CD8-positive, alpha-beta memory T cell (primary cell): Measurements from ENCODE around the gene CADM4. TPM values are rescaled to one million over a fixed set of nuclear protein-coding genes. Genes with fewer than 3 reads are reported as not detected.

Experiments
- CTCF ChIA-PET: fragments of 350-600 bp; sonication (Branson Sonifier 250); formaldehyde crosslinking; loops from one replicate; lab custom pipeline; 2021; ENCODE audit warnings: antibody characterized with exemption; lab: Charles Lee
- POLR2A ChIA-PET: fragments of 350-600 bp; sonication (Branson Sonifier 250); formaldehyde crosslinking; loops from one replicate; lab custom pipeline; 2021; ENCODE audit warnings: antibody characterized with exemption; lab: Charles Lee
- DNase-seq, 5 donors: peaks; one replicate each; pipeline versions ENCODE4 v3.0.0 to v3.0.0-alpha.2; 2020 to 2022; ENCODE audit warnings: mixed read lengths in 1 of 5
- H3K27ac ChIP-seq: one replicate; pipeline ENCODE4 v1.7.0; 2013; ENCODE audit warnings: low read depth, mild to moderate bottlenecking, low read length, moderate library complexity
- H3K27me3 ChIP-seq: 2 replicates; pipeline ENCODE4 v1.7.0; 2013; ENCODE audit warnings: low read length, mild to moderate bottlenecking; ENCODE audit not compliant: insufficient read depth, poor library complexity, severe bottlenecking
- H3K36me3 ChIP-seq: 2 replicates; pipeline ENCODE4 v1.7.0; 2013; ENCODE audit warnings: mild to moderate bottlenecking, low read length, moderate library complexity; ENCODE audit not compliant: insufficient read depth
- H3K4me1 ChIP-seq: 2 replicates; pipeline ENCODE4 v1.7.0; 2013; ENCODE audit warnings: mild to moderate bottlenecking, low read length, moderate library complexity; ENCODE audit not compliant: insufficient read depth
- H3K4me3 ChIP-seq: 2 replicates; pipeline ENCODE4 v1.7.0; 2013; ENCODE audit warnings: mild to moderate bottlenecking, low read length
- H3K9me3 ChIP-seq: 2 replicates; pipeline ENCODE4 v1.7.0; 2013; ENCODE audit warnings: mild to moderate bottlenecking, low read length
- H3K27ac Mint-ChIP-seq, 8 donors: one replicate each; pipeline ENCODE4 v1.8.0; 2020 to 2021; ENCODE audit warnings: mixed read lengths in 8 of 8, mild to moderate bottlenecking in 6 of 8, inconsistent platforms in 3 of 8, moderate library complexity in 3 of 8
- H3K27me3 Mint-ChIP-seq, 2 donors: one replicate each; pipeline ENCODE4 v1.8.0; 2020 to 2021; ENCODE audit warnings: mixed read lengths in 2 of 2, mild to moderate bottlenecking in 1 of 2, moderate library complexity in 1 of 2
- H3K36me3 Mint-ChIP-seq, 3 donors: one replicate each; pipeline ENCODE4 v1.8.0; 2020 to 2021; ENCODE audit warnings: mixed read lengths in 3 of 3, inconsistent platforms in 1 of 3, mild to moderate bottlenecking in 1 of 3
- H3K4me1 Mint-ChIP-seq, 3 donors: one replicate each; pipeline ENCODE4 v1.8.0; 2020 to 2021; ENCODE audit warnings: mixed read lengths in 3 of 3, inconsistent platforms in 1 of 3, mild to moderate bottlenecking in 1 of 3
- H3K4me3 Mint-ChIP-seq, 7 donors: one replicate each; pipeline ENCODE4 v1.8.0; 2020 to 2021; ENCODE audit warnings: mixed read lengths in 7 of 7, mild to moderate bottlenecking in 6 of 7, moderate library complexity in 4 of 7, inconsistent platforms in 2 of 7
- H3K9me3 Mint-ChIP-seq, 5 donors: one replicate each; pipeline ENCODE4 v1.8.0; 2020 to 2022; ENCODE audit warnings: mixed read lengths in 5 of 5, mild to moderate bottlenecking in 3 of 5, moderate library complexity in 2 of 5, inconsistent platforms in 1 of 5
- polyA plus RNA-seq: library from polyadenylated mRNA; unstranded; fragments of 300-500 nt; fragmentation: Illumina TruSeq; gene quantifications from one replicate; pipeline ENCODE4 v1.2.3, GENCODE V29; 2021
- total RNA-seq, 2 experiments: library from RNA; stranded (reverse); gene quantifications; one replicate each; pipeline ENCODE4 v1.2.3, GENCODE V29; 2021

CADM4 gene
- total and polyA plus RNA-seq, 3 experiments from 2014 or later: 0.24 to 0.57 TPM; not detected in 1

- POLR2A ChIA-PET: no interaction called here
- H3K4me1 Mint-ChIP-seq: no peaks in the 10 kb centered on the region
- Histone ChIP-seq H3K36me3 (no peaks in the 10 kb centered on the region), H3K4me3 (no peak overlapping the region), H3K27ac (no peak overlapping the region), H3K4me1 (no peaks in the 10 kb centered on the region), H3K27me3 (no peaks in the 10 kb centered on the region), H3K9me3 (no peaks in the 10 kb centered on the region)
- no peak overlapping the region for H3K4me3 Mint-ChIP-seq
- H3K27me3 Mint-ChIP-seq: peaks cover 0 to 2% of the 10 kb centered on the region in 2 donors
- H3K9me3 Mint-ChIP-seq: peaks cover 0 to 5% (median 0%) of the 10 kb centered on the region in 5 donors
- H3K36me3 Mint-ChIP-seq: peaks cover 14 to 24% (median 15%) of the 10 kb centered on the region in 3 donors
- H3K27ac Mint-ChIP-seq: peak overlapping the region in 1 of 8 donors; percentile 58
- no peak for DNase-seq
- CTCF ChIA-PET: interaction anchor here (1.8 kb wide), 1 partner anchor 202 kb away, joined by 5 read pairs; no protein-coding TSS in a partner anchor
Observed at GRCh38 chr19:43649514-43649913, 9.9 kb upstream of the CADM4 start.

- Mint-ChIP-seq H3K4me3 (no peak overlapping the region), H3K4me1 (no peaks in the 10 kb centered on the region), H3K9me3 (peaks cover 0 to 5% (median 0%) of the 10 kb centered on the region in 5 donors), H3K27me3 (peaks cover 0 to 2% of the 10 kb centered on the region in 2 donors), H3K36me3 (peaks cover 11 to 19% (median 12%) of the 10 kb centered on the region in 3 donors), H3K27ac (no peak overlapping the region)
- Histone ChIP-seq H3K36me3 (no peaks in the 10 kb centered on the region), H3K27me3 (no peaks in the 10 kb centered on the region), H3K4me3 (no peak overlapping the region), H3K4me1 (no peaks in the 10 kb centered on the region), H3K9me3 (no peaks in the 10 kb centered on the region), H3K27ac (no peak overlapping the region)
- CTCF ChIA-PET: interaction anchor here (1.8 kb wide), 1 partner anchor 202 kb away, joined by 5 read pairs; no protein-coding TSS in a partner anchor
- DNase-seq: no peak
- POLR2A ChIA-PET: no interaction called here
Observed at GRCh38 chr19:43648633-43649032, 9.0 kb upstream of the CADM4 start.

GRCh38 chr19:43644181-43644580 lies 4.5 kb upstream of the CADM4 start:
- POLR2A ChIA-PET: no interaction called here
- Mint-ChIP-seq H3K36me3 (peaks cover 0 to 19% (median 8%) of the 10 kb centered on the region in 3 donors), H3K27ac (peak overlapping the region in 2 of 8 donors; percentile 67 to 79)

GRCh38 chr19:43643326-43643725 lies 3.7 kb upstream of the CADM4 start:
- no peaks in the 10 kb centered on the region for H3K9me3 ChIP-seq
- Mint-ChIP-seq H3K4me1 (peaks cover 6 to 21% (median 9%) of the 10 kb centered on the region in 3 donors), H3K4me3 (no peak overlapping the region), H3K36me3 (peaks cover 0 to 14% (median 6%) of the 10 kb centered on the region in 3 donors), H3K9me3 (peaks cover 0 to 5% (median 0%) of the 10 kb centered on the region in 5 donors), H3K27ac (peak overlapping the region in 1 of 8 donors; percentile 67), H3K27me3 (peaks cover 12 to 25% of the 10 kb centered on the region in 2 donors)
- no peak for DNase-seq
- H3K27ac ChIP-seq: no peak overlapping the region
- peaks cover 12% of the 10 kb centered on the region for H3K4me1 ChIP-seq
- H3K36me3 ChIP-seq: no peaks in the 10 kb centered on the region
- CTCF ChIA-PET: no interaction called here
- no peak overlapping the region for H3K4me3 ChIP-seq
- H3K27me3 ChIP-seq: peaks cover 9% of the 10 kb centered on the region
- POLR2A ChIA-PET: no interaction called here

More at GRCh38 chr19:43644181-43644580, 4.5 kb upstream of the CADM4 start:
- peaks cover 0 to 5% (median 0%) of the 10 kb centered on the region in 5 donors for H3K9me3 Mint-ChIP-seq
- no peak overlapping the region for H3K4me3 Mint-ChIP-seq
- Histone ChIP-seq H3K4me1 (peaks cover 7% of the 10 kb centered on the region), H3K4me3 (no peak overlapping the region), H3K27ac (no peak overlapping the region), H3K27me3 (peaks cover under 1% of the 10 kb centered on the region), H3K9me3 (no peaks in the 10 kb centered on the region), H3K36me3 (no peaks in the 10 kb centered on the region)
- DNase-seq: no peak
- CTCF ChIA-PET: no interaction called here
- peaks cover 1 to 15% (median 4%) of the 10 kb centered on the region in 3 donors for H3K4me1 Mint-ChIP-seq
- peaks cover 8 to 16% of the 10 kb centered on the region in 2 donors for H3K27me3 Mint-ChIP-seq

GRCh38 chr19:43642531-43642930 lies 2.9 kb upstream of the CADM4 start:
- no peak overlapping the region for H3K4me3 ChIP-seq
- Mint-ChIP-seq H3K27me3 (peaks cover 13 to 32% of the 10 kb centered on the region in 2 donors), H3K4me1 (peaks cover 6 to 21% (median 9%) of the 10 kb centered on the region in 3 donors), H3K36me3 (peaks cover 0 to 10% (median 6%) of the 10 kb centered on the region in 3 donors), H3K27ac (no peak overlapping the region), H3K4me3 (peak overlapping the region in 1 of 7 donors; percentile 44), H3K9me3 (peaks cover 0 to 5% (median 0%) of the 10 kb centered on the region in 5 donors)
- peaks cover 15% of the 10 kb centered on the region for H3K27me3 ChIP-seq
- no peak overlapping the region for H3K27ac ChIP-seq
- ChIA-PET POLR2A (no interaction called here), CTCF (no interaction called here)
- no peak for DNase-seq
- no peaks in the 10 kb centered on the region for H3K9me3 ChIP-seq
- H3K36me3 ChIP-seq: no peaks in the 10 kb centered on the region
- peaks cover 12% of the 10 kb centered on the region for H3K4me1 ChIP-seq

GRCh38 chr19:43641333-43641732 lies 1.7 kb upstream of the CADM4 start:
- peak overlapping the region in 2 of 8 donors; percentile 22 to 64 for H3K27ac Mint-ChIP-seq
- peaks cover 15% of the 10 kb centered on the region for H3K27me3 ChIP-seq
- ChIA-PET CTCF (no interaction called here), POLR2A (interaction anchor here (0.6 kb wide), 2 partner anchors 22 to 27 kb away, joined by 3 to 4 read pairs; no protein-coding TSS in a partner anchor)
- peak overlapping the region; percentile 56 to 80 (median 71) for H3K4me3 Mint-ChIP-seq
- H3K36me3 Mint-ChIP-seq: peaks cover 0 to 3% (median 3%) of the 10 kb centered on the region in 3 donors
- no peak for DNase-seq
- peaks cover 6 to 21% (median 9%) of the 10 kb centered on the region in 3 donors for H3K4me1 Mint-ChIP-seq
- H3K4me1 ChIP-seq: peaks cover 12% of the 10 kb centered on the region
- H3K36me3 ChIP-seq: no peaks in the 10 kb centered on the region
- H3K27me3 Mint-ChIP-seq: peaks cover 16 to 41% of the 10 kb centered on the region in 2 donors
- H3K9me3 Mint-ChIP-seq: peaks cover 0 to 3% (median 0%) of the 10 kb centered on the region in 5 donors
- no peak overlapping the region for H3K4me3 ChIP-seq
- no peak overlapping the region for H3K27ac ChIP-seq
- no peaks in the 10 kb centered on the region for H3K9me3 ChIP-seq

GRCh38 chr19:43640424-43640757 lies 741 bp upstream of the CADM4 start:
- Histone ChIP-seq H3K9me3 (no peaks in the 10 kb centered on the region), H3K27me3 (peaks cover 15% of the 10 kb centered on the region), H3K27ac (no peak overlapping the region), H3K4me1 (peaks cover 12% of the 10 kb centered on the region), H3K36me3 (no peaks in the 10 kb centered on the region), H3K4me3 (peak overlapping the region; percentile 63)
- Mint-ChIP-seq H3K36me3 (no peaks in the 10 kb centered on the region), H3K9me3 (no peaks in the 10 kb centered on the region), H3K4me1 (peaks cover 6 to 21% (median 9%) of the 10 kb centered on the region in 3 donors), H3K27ac (peak overlapping the region in 3 of 8 donors; percentile 38 to 56 (median 39)), H3K4me3 (peak overlapping the region; percentile 42 to 87 (median 79)), H3K27me3 (peaks cover 20 to 46% of the 10 kb centered on the region in 2 donors)
- ChIA-PET CTCF (no interaction called here), POLR2A (no interaction called here)
- DNase-seq: no peak

GRCh38 chr19:43638995-43639518 lies 593 bp downstream of the CADM4 start:
- ChIA-PET POLR2A (no interaction called here), CTCF (no interaction called here)
- Histone ChIP-seq H3K4me3 (no peak overlapping the region), H3K4me1 (peaks cover 12% of the 10 kb centered on the region), H3K27me3 (peaks cover 15% of the 10 kb centered on the region), H3K9me3 (no peaks in the 10 kb centered on the region), H3K27ac (no peak overlapping the region), H3K36me3 (no peaks in the 10 kb centered on the region)
- DNase-seq: no peak
- H3K27ac Mint-ChIP-seq: peak overlapping the region in 5 of 8 donors; percentile 20 to 97 (median 85)
- peaks cover 22 to 50% of the 10 kb centered on the region in 2 donors for H3K27me3 Mint-ChIP-seq
- H3K4me3 Mint-ChIP-seq: peak overlapping the region; percentile 75 to 88 (median 82)
- no peaks in the 10 kb centered on the region for H3K36me3 Mint-ChIP-seq
- peaks cover 6 to 21% (median 9%) of the 10 kb centered on the region in 3 donors for H3K4me1 Mint-ChIP-seq
- no peaks in the 10 kb centered on the region for H3K9me3 Mint-ChIP-seq
